MM.1S (cell line): ENCODE measurements around the gene KIAA1217.

Source experiments
- DNase-seq: peaks from one replicate; pipeline ENCODE4 v3.0.0-alpha.2; 2015
- H2AFZ ChIP-seq: fragments of 300-600 bp; sonication (generic); 2 replicates; pipeline ENCODE4 v1.6.0; 2016; ENCODE audit warnings: antibody characterized with exemption, low read length
- H3F3A ChIP-seq: fragments of 300-600 bp; sonication (generic); 2 replicates; pipeline ENCODE4 v1.6.1; 2016; ENCODE audit warnings: mild to moderate bottlenecking, antibody characterized with exemption, low read length, moderate library complexity, mixed read lengths; ENCODE audit not compliant: insufficient read depth
- H3K27ac ChIP-seq: fragments of 300-600 bp; sonication (generic); 2 replicates; pipeline ENCODE4 v1.5.1; 2016; ENCODE audit warnings: mild to moderate bottlenecking, low read length
- H3K27me3 ChIP-seq: fragments of 300-600 bp; sonication (generic); replicated peaks from 2 replicates; pipeline ENCODE4 v1.6.0; 2016; ENCODE audit warnings: low read length; ENCODE audit not compliant: insufficient read depth
- H3K36me3 ChIP-seq: fragments of 300-600 bp; sonication (generic); replicated peaks from 2 replicates; pipeline ENCODE4 v1.6.1; 2016; ENCODE audit warnings: mild to moderate bottlenecking, low read length, mixed read lengths; ENCODE audit not compliant: insufficient read depth
- H3K4me1 ChIP-seq: fragments of 300-600 bp; sonication (generic); 2 replicates; pipeline ENCODE4 v1.6.1; 2016; ENCODE audit warnings: low read length, mixed read lengths
- H3K4me2 ChIP-seq: fragments of 300-600 bp; sonication (generic); 2 replicates; pipeline ENCODE4 v1.6.0; 2016; ENCODE audit warnings: low read depth, low read length
- H3K4me3 ChIP-seq: fragments of 300-600 bp; sonication (generic); 2 replicates; pipeline ENCODE4 v1.5.1; 2016; ENCODE audit warnings: low read length, mixed read lengths
- H3K79me2 ChIP-seq: fragments of 300-600 bp; sonication (generic); 2 replicates; pipeline ENCODE4 v1.6.1; 2016; ENCODE audit warnings: mixed run types, low read length, mixed read lengths
- H3K9ac ChIP-seq: fragments of 300-600 bp; sonication (generic); 2 replicates; pipeline ENCODE4 v1.6.1; 2016; ENCODE audit warnings: low read length, mixed read lengths
- H3K9me2 ChIP-seq: fragments of 300-600 bp; sonication (generic); replicated peaks from 2 replicates; pipeline ENCODE4 v1.6.1; 2016; ENCODE audit warnings: mild to moderate bottlenecking, low read length, mixed read lengths; ENCODE audit not compliant: insufficient read depth
- H3K9me3 ChIP-seq: fragments of 300-600 bp; sonication (generic); replicated peaks from 2 replicates; pipeline ENCODE4 v1.6.1; 2016; ENCODE audit warnings: mild to moderate bottlenecking, low read length, mixed read lengths; ENCODE audit not compliant: insufficient read depth
- H4K20me1 ChIP-seq: fragments of 300-600 bp; sonication (generic); 2 replicates; pipeline ENCODE4 v1.6.1; 2016; ENCODE audit warnings: mild to moderate bottlenecking, low read length, moderate library complexity, mixed read lengths; ENCODE audit not compliant: insufficient read depth
- EZH2 ChIP-seq: fragments of 300-600 bp; sonication (generic); optimal IDR thresholded peaks from 2 replicates; pipeline ENCODE3; 2017; ENCODE audit warnings: low read depth, mild to moderate bottlenecking, antibody characterized with exemption, low read length, mixed read lengths
- EZH2phosphoT487 ChIP-seq: fragments of 300-600 bp; sonication (generic); IDR thresholded peaks from 2 replicates; pipeline ENCODE4 v1.6.1; 2018; ENCODE audit warnings: antibody characterized with exemption, low read length
- TF ChIP-seq, protein P1 (sequence below): fragments of 300-600 bp; sonication (generic); IDR thresholded peaks from 2 replicates; pipeline ENCODE4 v1.5.1; 2016; ENCODE audit warnings: antibody characterized with exemption, low read length, mixed read lengths

KIAA1217 gene

DNA sequence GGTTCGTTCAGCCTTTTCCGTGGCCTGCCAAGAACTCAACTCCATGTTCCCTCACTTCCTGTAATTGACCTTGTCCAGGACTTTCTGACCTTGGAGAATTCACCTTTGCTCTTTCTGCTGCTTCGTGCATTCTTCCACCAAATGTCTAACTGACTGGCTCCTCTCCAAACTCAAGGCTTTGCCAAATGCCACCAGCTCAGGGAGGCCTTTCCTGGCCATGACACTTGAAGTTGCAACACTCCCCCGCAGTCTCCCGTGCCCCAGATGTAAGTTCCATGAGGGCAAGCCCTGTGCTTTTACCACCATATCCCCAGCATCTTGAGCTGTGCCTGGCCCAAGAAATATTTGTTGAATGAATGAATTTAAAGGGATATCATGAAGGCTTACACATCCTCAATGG, 276.4 kb downstream of the KIAA1217 start:
- no peaks in the 10 kb centered on the region for H3K9me2 ChIP-seq
- H3K79me2 ChIP-seq = peaks cover 25% of the 10 kb centered on the region
- H3K4me1 ChIP-seq = peaks cover 9% of the 10 kb centered on the region
- H3K27me3 ChIP-seq = no peaks in the 10 kb centered on the region
- no peak overlapping the region for H2AFZ ChIP-seq
- no peak overlapping the region for H3K4me3 ChIP-seq
- no peak for TF ChIP-seq EZH2phosphoT487
- TF ChIP-seq, protein P1, sequence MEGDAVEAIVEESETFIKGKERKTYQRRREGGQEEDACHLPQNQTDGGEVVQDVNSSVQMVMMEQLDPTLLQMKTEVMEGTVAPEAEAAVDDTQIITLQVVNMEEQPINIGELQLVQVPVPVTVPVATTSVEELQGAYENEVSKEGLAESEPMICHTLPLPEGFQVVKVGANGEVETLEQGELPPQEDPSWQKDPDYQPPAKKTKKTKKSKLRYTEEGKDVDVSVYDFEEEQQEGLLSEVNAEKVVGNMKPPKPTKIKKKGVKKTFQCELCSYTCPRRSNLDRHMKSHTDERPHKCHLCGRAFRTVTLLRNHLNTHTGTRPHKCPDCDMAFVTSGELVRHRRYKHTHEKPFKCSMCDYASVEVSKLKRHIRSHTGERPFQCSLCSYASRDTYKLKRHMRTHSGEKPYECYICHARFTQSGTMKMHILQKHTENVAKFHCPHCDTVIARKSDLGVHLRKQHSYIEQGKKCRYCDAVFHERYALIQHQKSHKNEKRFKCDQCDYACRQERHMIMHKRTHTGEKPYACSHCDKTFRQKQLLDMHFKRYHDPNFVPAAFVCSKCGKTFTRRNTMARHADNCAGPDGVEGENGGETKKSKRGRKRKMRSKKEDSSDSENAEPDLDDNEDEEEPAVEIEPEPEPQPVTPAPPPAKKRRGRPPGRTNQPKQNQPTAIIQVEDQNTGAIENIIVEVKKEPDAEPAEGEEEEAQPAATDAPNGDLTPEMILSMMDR = no peak
- no peak for TF ChIP-seq EZH2
- H3K9me3 ChIP-seq = no peaks in the 10 kb centered on the region
- H3K36me3 ChIP-seq = no peaks in the 10 kb centered on the region
- H3K4me2 ChIP-seq = no peak overlapping the region
- no peak overlapping the region for H3K9ac ChIP-seq
- no peaks in the 10 kb centered on the region for H3F3A ChIP-seq
- H3K27ac ChIP-seq = no peak overlapping the region
- no peaks in the 10 kb centered on the region for H4K20me1 ChIP-seq
- DNase-seq = no peak

DNA sequence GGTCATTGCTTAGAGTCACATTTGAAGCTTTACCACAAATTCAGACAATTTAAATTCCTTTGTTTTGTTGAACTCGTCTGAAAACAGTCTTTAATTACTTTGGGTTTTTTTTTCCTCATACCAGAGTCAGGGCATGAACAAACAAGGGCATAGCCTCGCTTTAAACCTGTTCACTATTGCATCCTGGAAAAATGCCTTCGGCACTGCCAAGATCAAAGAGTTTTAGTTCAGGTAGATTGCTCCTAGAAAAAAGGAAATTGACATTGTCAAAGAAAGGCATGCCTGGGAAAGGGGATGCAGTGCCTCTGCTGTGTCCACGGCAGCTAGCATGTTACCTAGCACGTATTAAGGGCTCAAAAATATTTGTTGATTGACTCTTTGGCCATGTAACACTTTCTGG, 279.7 kb downstream of the KIAA1217 start:
- Histone ChIP-seq H3K4me3 (no peak overlapping the region), H3K9ac (no peak overlapping the region), H3F3A (no peaks in the 10 kb centered on the region), H3K36me3 (no peaks in the 10 kb centered on the region), H3K27ac (no peak overlapping the region), H4K20me1 (no peaks in the 10 kb centered on the region), H3K4me1 (peaks cover 2% of the 10 kb centered on the region), H3K9me2 (no peaks in the 10 kb centered on the region), H3K9me3 (no peaks in the 10 kb centered on the region), H3K79me2 (peaks cover 20% of the 10 kb centered on the region), H3K27me3 (no peaks in the 10 kb centered on the region), H2AFZ (no peak overlapping the region), H3K4me2 (no peak overlapping the region)
- DNase-seq = no peak
- TF ChIP-seq, protein P1 = no peak
- TF ChIP-seq EZH2phosphoT487 (no peak), EZH2 (no peak)

DNA sequence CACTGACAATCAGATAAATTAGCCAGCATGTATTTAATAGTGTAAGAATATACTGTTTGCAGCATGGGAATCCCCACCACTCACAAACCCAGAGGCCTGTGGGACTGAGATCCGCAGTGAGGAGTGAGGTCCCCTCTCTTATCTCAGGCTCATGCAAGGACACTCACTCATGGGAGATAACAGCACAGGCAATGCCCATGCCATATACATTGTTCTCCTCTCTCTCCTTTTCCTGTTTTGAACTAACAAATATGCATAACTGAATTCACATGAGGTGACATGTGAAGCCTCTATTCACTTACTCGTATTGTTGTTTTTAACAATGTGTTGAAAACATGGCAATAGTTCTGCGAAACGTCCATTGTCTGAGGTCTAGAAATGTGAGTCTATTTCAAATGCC, 284.2 kb downstream of the KIAA1217 start:
- Histone ChIP-seq H3K9ac (no peak overlapping the region), H3K4me1 (no peaks in the 10 kb centered on the region), H3K9me2 (no peaks in the 10 kb centered on the region), H3K27ac (no peak overlapping the region), H3K9me3 (no peaks in the 10 kb centered on the region), H4K20me1 (no peaks in the 10 kb centered on the region), H3K4me3 (no peak overlapping the region), H3F3A (no peaks in the 10 kb centered on the region), H2AFZ (no peak overlapping the region), H3K79me2 (0 out of 2 replicates have a peak, but pooled peaks cover 3% of the 10 kb centered on the region), H3K36me3 (no peaks in the 10 kb centered on the region), H3K27me3 (no peaks in the 10 kb centered on the region), H3K4me2 (no peak overlapping the region)
- TF ChIP-seq EZH2phosphoT487 (no peak), EZH2 (no peak)
- TF ChIP-seq, protein P1 = no peak
- DNase-seq = no peak
